Gastrocnemius medialis (tissue), 4 donors: ENCODE results near the gene BRF1.

Experiments used
- POLR2A ChIP-seq, 2 donors: fragments of 450-650 bp; IDR thresholded peaks; one replicate each; pipeline ENCODE4 v1.6.1; 2017; ENCODE audit warnings: antibody characterized with exemption in 2 of 2, mild to moderate bottlenecking in 2 of 2, moderate library complexity in 2 of 2
- TF ChIP-seq, protein P1 (sequence below), 5 experiments: fragments of 450-650 bp in 3 of 5; fragments of 200-600 bp in 2 of 5; sonication (generic) in 2 of 5; IDR thresholded peaks in 4 of 5; conservative IDR thresholded peaks in 1 of 5; 1 replicate in 4 of 5; 2 replicates in 1 of 5; pipeline ENCODE4 v1.5.1; 2016 to 2019; ENCODE audit warnings: antibody characterized with exemption in 5 of 5, mild to moderate bottlenecking in 3 of 5, moderate library complexity in 3 of 5

- TF ChIP-seq, protein P1, sequence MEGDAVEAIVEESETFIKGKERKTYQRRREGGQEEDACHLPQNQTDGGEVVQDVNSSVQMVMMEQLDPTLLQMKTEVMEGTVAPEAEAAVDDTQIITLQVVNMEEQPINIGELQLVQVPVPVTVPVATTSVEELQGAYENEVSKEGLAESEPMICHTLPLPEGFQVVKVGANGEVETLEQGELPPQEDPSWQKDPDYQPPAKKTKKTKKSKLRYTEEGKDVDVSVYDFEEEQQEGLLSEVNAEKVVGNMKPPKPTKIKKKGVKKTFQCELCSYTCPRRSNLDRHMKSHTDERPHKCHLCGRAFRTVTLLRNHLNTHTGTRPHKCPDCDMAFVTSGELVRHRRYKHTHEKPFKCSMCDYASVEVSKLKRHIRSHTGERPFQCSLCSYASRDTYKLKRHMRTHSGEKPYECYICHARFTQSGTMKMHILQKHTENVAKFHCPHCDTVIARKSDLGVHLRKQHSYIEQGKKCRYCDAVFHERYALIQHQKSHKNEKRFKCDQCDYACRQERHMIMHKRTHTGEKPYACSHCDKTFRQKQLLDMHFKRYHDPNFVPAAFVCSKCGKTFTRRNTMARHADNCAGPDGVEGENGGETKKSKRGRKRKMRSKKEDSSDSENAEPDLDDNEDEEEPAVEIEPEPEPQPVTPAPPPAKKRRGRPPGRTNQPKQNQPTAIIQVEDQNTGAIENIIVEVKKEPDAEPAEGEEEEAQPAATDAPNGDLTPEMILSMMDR (IDR thresholded peaks at IDR 0.05 in 4 of 5, conservative IDR thresholded peaks at IDR 0.05 in 1 of 5), result no peak
- TF ChIP-seq POLR2A (IDR thresholded peaks at IDR 0.05), result no peak
Measured at GRCh38 chr14:105346876-105347586, 46.2 kb upstream of the BRF1 start.
